HG03039 (cell line): ENCODE results near the gene MYZAP.
A peak's percentile ranks its signal among the peaks of the same experiment; 100 is the strongest.

Experiments
- ATAC-seq: cut with Tn5 transposase; IDR thresholded peaks from one replicate; pipeline ENCODE4 v1.9.1; 2021; ENCODE audit warnings: mild to moderate bottlenecking, moderate library complexity; ENCODE audit not compliant: unreplicated experiment

Gene MYZAP

GRCh38 chr15:57692709-57693108, 101.0 kb downstream of the MYZAP start:
- ATAC-seq: no peak

GRCh38 chr15:57694279-57694678, 102.6 kb downstream of the MYZAP start:
- no peak for ATAC-seq

GRCh38 chr15:57696146-57696545, 104.4 kb downstream of the MYZAP start:
- no peak for ATAC-seq

GRCh38 chr15:57697588-57697987, 105.9 kb downstream of the MYZAP start:
- ATAC-seq: no peak

- no peak for ATAC-seq
Observed at GRCh38 chr15:57698243-57698642, 106.5 kb downstream of the MYZAP start.

- ATAC-seq: no peak
Observed at GRCh38 chr15:57698991-57699390, 107.3 kb downstream of the MYZAP start.

- ATAC-seq: no peak
Observed at GRCh38 chr15:57703387-57703786, 111.7 kb downstream of the MYZAP start.

GRCh38 chr15:57704441-57704840, 112.7 kb downstream of the MYZAP start:
- ATAC-seq: no peak

- no peak for ATAC-seq
Observed at GRCh38 chr15:57705746-57706404, 114.2 kb downstream of the MYZAP start.

GRCh38 chr15:57706405-57707209, 114.9 kb downstream of the MYZAP start, which contains the start of gene POLR2M:
Gene POLR2M (plus strand): TSS chr15:57706714. CDS start chr15:57706843, 129 bp downstream.
- peak; percentile 90 for ATAC-seq

- ATAC-seq: no peak
Observed at GRCh38 chr15:57708047-57708446, 116.3 kb downstream of the MYZAP start.

GRCh38 chr15:57718309-57718708, 126.6 kb downstream of the MYZAP start:
- no peak for ATAC-seq

GRCh38 chr15:57720867-57721266, 129.2 kb downstream of the MYZAP start:
- ATAC-seq: no peak

- ATAC-seq: no peak
Observed at GRCh38 chr15:57726411-57726810, 134.7 kb downstream of the MYZAP start.

GRCh38 chr15:57727031-57727430, 135.3 kb downstream of the MYZAP start:
- ATAC-seq: no peak

- ATAC-seq: no peak
Observed at GRCh38 chr15:57728436-57728835, 136.7 kb downstream of the MYZAP start.

GRCh38 chr15:57730876-57731275, 139.2 kb downstream of the MYZAP start:
- ATAC-seq: no peak

- no peak for ATAC-seq
Observed at GRCh38 chr15:57731530-57732103, 139.9 kb downstream of the MYZAP start.

- no peak for ATAC-seq
Observed at GRCh38 chr15:57732526-57733331, 141.0 kb downstream of the MYZAP start.

GRCh38 chr15:57734860-57735259, 143.2 kb downstream of the MYZAP start:
- ATAC-seq: no peak
